Fibroblast of peridontal ligament (primary cell): ENCODE results near the gene STX19.
"Not testable (repeated sequence)": the region's sequence is repeated elsewhere in the genome, so short reads cannot be mapped to it uniquely, and the experiment has no call there.

Experiments
- DNase-seq: peaks from one replicate; pipeline ENCODE4 v3.0.0-alpha.2; 2010; ENCODE audit errors: extremely low read depth

The STX19 gene

DNA sequence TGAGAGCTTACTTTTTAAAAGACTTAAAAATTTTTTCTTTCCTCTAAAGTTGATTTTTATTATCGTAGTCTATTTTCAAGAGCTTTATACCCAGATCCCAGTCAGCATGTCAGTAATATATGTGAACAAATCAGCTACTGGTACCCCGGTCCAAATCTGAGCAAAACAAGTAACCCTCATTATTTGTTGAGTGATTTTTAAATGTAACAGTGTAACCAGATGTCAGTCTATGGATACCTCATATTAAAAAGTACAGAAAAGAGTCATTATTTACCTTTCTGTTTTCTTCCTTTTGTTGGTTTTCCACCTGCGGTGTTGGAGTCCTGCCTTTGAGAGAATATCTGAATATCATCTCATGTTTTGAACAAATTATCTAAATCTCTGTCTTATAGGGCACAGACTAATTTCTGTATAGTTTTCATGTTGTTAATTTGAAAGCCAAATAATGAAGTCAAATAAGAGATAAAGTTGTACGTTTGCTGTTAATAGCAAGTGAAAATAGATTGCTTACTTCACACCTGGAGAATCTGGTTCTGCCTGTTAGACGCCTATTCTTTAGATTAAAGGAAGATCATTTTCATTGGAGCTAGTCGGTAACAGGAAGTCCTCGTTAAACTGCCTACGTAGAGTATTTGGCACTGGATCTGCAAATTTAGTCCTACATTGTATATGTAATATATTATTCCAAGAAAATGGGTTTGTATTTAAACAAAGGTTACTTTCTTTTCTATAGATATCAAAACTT, at the start of gene STX19:
Gene STX19 (minus strand): TSS at position 505 of the 745 bp plus-strand sequence. CDS start 13,328 bp downstream, outside the sequence.
- DNase-seq = no peak

- DNase-seq = peak; percentile 18
Measured at GRCh38 chr3:94076055-94076454, 47.7 kb upstream of the STX19 start.

DNA sequence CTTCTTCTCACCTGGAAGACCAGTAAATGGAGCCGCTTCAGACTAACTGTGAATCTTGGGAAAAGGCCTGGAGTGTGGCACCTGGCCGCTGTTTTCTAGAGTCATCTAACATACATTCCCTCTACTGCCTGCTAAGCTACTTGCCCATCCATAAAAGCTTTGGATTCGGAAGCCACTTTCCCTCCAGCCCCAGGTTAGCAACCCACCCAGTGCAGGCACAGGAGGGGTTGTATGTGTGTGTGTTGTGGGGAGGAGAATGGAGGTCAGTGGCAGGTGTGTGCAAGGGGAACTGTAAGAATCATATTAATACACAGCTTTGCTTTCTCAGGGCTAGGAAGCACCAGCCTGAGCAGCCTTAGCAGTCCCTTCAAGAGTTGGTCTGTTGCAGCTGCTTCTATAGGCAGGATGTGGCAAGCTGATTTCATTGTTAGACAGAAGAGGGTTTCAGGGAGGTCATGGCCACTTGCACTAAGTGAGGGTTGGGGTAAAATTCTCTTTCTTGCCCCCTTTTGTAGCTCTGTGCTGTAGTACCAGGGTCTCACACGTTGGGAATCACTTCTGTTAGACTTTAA, 43.4 kb upstream of the STX19 start:
- DNase-seq = no peak

GRCh38 chr3:94070341-94070911, 42.0 kb upstream of the STX19 start:
- no peak for DNase-seq

- peak; percentile 69 for DNase-seq
Measured at GRCh38 chr3:94069194-94069813, 40.9 kb upstream of the STX19 start.

DNA sequence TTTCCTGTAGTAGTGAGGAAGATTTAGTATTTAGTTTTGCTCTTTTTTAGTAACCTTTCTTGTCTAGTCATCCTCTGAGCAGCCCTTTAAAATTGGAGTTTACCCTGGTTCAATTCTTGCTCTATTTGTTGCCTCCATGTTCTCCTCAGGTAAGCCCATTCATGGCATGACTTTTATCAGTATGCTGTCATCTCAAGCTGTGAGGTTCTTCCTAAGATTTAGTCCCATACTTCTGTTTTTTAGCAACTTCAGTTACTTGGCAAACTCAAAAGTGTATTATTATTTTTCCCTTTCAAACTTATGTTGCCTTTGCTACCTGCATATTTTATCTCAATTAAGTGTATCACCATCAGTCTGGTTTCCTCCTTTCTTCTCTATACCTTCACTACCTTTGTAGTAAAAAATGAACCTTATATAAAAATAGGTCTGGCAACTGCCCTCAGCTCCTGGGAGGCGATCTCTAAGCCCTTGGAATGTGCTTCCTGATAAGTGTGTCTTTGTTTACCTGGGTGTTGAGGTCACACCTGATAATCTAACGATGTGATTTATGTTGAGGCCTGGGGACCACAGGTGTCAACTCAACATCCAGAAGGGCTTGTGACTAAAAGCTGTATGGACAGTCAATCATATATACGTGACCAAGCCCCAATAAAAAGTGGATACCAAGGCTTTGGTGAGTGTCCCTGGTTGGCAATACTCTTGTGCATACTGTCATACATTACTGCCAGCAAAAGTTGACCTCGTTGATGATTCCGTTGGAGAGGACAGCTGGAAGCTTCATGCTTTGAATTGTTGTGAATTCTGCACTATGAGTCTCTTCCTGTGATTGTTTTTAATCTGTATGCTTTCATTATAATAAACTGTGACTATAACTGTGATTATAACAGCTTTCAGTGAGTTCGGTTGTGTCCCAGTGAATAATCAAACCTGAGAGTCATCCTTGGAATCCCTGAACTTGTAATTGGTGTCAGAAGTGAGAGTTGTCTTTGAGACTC, 38.4 kb upstream of the STX19 start:
- no peak for DNase-seq

- no peak for DNase-seq
Measured at GRCh38 chr3:94065819-94066480, 37.6 kb upstream of the STX19 start.

GRCh38 chr3:94065122-94065521, 36.7 kb upstream of the STX19 start:
- no peak for DNase-seq

DNA sequence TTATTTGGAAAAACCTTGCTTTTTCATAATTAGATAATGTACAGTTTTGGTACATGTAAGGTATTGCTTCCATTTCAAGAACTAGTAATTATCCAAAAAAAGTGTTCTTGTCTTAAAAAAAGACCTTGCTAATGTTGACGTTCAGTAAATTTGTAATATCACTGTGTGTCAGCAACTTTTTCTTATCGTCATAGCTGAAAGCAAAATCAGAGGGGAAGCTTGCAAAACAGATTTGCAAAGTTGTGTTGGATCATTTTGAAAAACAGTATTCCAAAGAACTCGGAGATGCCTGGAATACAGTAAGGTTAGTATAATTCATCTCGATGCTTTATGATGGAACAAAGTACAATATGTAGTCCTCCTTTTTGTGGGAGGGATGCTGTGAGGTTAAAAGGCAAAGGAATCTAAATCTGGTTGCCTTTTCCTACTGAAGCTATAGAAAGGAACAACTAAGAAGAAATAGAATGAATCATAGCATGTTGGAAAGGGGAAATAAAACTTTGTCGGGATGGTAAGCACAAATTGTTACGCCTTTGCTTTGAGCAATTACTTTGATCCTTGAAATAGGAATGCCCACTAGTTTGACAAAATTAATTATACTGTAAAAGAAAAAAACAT, 36.0 kb upstream of the STX19 start:
- peak; percentile 50 for DNase-seq

- no peak for DNase-seq
Measured at GRCh38 chr3:94063496-94064119, 35.2 kb upstream of the STX19 start.

DNA sequence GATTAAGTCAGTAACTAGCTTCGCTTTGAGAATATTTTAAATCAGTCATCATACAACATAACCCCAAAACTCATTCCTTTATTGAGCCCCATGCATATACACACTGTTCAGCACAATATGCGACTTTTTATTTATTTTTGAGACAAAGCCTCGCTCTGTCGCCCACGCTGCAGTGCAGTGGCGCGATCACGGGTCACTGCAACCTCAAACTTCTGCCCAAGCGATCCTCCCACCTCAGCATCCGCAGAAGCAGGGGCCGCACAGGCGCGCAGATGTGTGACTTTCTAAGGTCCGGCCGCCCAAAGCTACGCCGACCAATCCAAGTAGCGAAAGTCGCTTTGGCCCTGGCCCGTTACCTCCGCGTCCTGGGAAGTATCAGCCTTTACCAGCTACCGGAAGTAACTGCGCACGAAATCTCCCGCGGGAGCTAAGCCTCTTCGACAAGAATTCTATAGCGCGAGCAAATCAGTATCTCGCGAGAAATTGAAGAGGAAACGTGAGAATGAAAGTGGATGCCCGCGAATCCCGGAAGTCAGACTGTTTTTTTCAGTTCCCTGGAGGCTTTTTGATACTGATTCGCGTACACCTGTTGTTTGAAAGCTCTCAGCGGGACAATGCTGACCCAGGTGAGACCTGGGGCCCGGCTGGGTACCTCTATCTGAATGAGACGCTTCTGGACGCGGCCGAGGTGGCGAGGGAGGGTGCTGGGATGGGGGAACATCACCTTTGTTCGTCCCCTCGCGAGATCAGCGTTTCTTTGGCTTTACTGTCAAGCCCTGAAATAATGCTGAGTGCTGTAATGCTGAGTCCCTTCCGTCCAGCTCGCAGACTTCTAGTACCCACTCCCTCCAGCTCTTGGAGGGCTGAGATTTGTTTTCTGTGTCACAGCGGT, 34.4 kb upstream of the STX19 start, which contains the start of the genes DHFR2 and NSUN3:
Gene DHFR2 (minus strand): TSS at position 404 of the 892 bp plus-strand sequence. CDS start 1,405 bp downstream, outside the sequence.
Gene NSUN3 (plus strand): TSS at position 549 of the 892 bp plus-strand sequence. CDS start 66 bp downstream, at position 615.
- peak; percentile 99 for DNase-seq

DNA sequence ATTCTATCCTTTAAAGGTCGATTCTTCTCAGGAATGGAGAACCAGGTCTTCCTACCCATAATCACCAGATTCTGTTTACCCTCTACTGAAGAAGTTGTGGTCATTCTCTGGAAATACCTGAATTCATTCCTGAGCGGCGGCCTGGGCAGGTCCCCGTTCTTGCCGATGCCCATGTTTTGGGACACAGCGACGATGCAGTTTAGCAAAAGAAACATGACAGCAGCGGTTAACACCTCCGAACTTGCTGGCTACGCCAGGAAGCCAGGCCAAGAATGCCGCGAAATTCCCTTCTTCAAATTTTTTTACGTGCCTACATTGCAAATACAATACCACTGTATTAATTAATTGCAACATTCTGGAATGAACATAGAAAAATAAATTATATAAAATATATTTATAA, 32.9 kb upstream of the STX19 start:
- no peak for DNase-seq

GRCh38 chr3:94050546-94050945, 22.1 kb upstream of the STX19 start:
- DNase-seq = no peak

GRCh38 chr3:94049267-94049666, 20.9 kb upstream of the STX19 start:
- no peak for DNase-seq

GRCh38 chr3:94046533-94046932, 18.1 kb upstream of the STX19 start:
- DNase-seq = no peak

DNA sequence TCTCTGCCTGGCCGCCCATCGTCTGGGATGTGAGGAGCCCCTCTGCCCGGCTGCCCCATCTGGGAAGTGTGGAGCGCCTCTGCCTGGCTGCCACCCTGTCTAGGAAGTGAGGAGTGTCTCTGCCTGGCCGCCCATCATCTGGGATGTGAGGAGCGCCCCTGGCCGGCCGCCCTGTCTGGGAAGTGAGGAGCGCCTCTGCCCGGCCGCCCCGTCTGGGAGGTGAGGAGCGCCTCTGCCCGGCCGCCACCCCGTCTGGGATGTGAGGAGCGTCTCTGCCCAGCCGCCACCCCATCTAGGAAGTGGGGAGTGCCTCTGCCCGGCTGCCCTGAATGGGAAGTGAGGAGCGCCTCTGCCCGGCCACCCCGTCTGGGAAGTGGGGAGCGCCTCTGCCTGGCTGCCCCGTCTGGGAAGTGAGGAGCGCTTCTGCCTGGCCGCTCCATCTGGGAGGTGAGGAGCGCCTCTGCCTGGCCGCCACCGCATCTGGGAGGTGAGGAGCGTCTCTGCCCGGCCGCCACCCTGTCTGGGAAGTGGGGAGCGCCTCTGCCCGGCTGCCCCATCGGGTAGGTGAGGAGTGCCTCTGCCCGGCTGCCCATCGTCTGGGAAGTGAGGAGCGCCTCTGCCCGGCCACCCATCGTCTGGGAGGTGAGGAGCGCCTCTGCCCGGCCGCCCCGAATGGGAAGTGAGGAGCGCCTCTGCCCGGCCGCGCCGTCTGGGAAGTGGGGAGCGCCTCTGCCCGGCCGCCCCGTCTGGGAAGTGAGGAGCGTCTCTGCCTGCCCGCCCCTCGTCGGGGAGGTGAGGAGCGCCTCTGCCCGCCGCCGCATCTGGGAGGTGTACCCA, 15.9 kb upstream of the STX19 start:
- not testable (repeated sequence) for DNase-seq

DNA sequence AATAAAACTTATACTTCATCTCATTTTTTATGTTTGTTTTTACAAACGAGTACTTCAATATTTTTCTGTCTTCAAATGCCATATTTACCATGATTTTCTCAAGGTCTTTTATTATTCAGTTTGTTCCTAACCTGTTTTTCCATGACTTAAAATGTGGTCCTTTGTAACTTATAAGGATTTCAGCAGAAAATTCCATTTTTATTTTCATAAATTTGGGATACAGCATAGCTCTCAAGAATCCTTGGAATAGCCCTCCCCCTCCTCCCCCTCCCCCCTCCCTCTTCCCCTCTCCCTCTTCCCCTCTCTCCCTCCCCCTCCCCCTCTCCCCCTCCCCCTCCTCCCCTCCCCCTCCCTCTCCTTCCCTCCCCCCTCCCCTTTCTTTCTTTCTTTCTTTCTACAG, 14.9 kb upstream of the STX19 start:
- DNase-seq = no peak
